HepG2 (cell line): Measurements from ENCODE around the gene TMEM39B. TPM values are rescaled to one million over a fixed set of nuclear protein-coding genes. Genes with fewer than 3 reads are reported as not detected.

ENCODE experiments used
- ATAC-seq: fragments of 200-7000 bp; cut with Tn5 transposase; 3 replicates; pipeline ENCODE4 v1.9.1; 2020; ENCODE audit warnings: mild to moderate bottlenecking, moderate library complexity
- BruUV-seq: library from RNA; stranded (reverse); fragments of 400-500 nt; replicated peaks from 2 replicates; lab custom pipeline; 2021; lab: Mats Ljungman, UMichigan
- CTCF ChIA-PET: fragments of 300-600 bp; formaldehyde crosslinking; extraction: SDS; loops from one replicate; lab custom pipeline; 2021; ENCODE audit warnings: low total read pairs, inconsistent platforms, low intra/inter-chr PET ratio; lab: Yijun Ruan, JAX
- POLR2A ChIA-PET: fragments of 350-600 bp; sonication (Branson Sonifier 250); formaldehyde crosslinking; loops from one replicate; lab custom pipeline; 2020; ENCODE audit warnings: antibody characterized with exemption, inconsistent platforms; lab: Yijun Ruan, JAX
- DNase-seq: peaks from one replicate; pipeline ENCODE4 v3.0.0-alpha.2; 2015; ENCODE audit warnings: low spot score
- FAIRE-seq: peaks from 3 replicates; lab custom pipeline; 2011; peaks lifted over from hg19 to GRCh38; lab: Jason Lieb, UNC
- H2AFZ ChIP-seq: one replicate; pipeline ENCODE4 v1.6.1; 2011; ENCODE audit warnings: low read length, inconsistent platforms
- H3K27ac ChIP-seq: fragments of 300-600 bp; 3 replicates; pipeline ENCODE4 v1.8.0; 2011; ENCODE audit warnings: mixed run types, mild to moderate bottlenecking, mixed read lengths, low read length, inconsistent platforms; ENCODE audit not compliant: insufficient read depth; ENCODE audit errors: extremely low read length
- H3K27me3 ChIP-seq, 2 experiments: fragments of 200-600 bp in 1 of 2; 2 replicates in 1 of 2; 3 replicates in 1 of 2; pipeline versions ENCODE4 v1.6.0 to v1.8.0; 2011; ENCODE audit warnings: low read length in 2 of 2, mild to moderate bottlenecking in 2 of 2, moderate library complexity in 2 of 2, inconsistent platforms in 1 of 2; ENCODE audit not compliant: insufficient read depth in 2 of 2, control insufficient read depth in 1 of 2
- H3K36me3 ChIP-seq, 2 experiments: fragments of 200-600 bp in 1 of 2; replicated peaks in 1 of 2; 2 replicates in 1 of 2; 3 replicates in 1 of 2; pipeline versions ENCODE4 v1.5.1 to v1.8.0; 2011; ENCODE audit warnings: low read length in 2 of 2, inconsistent platforms in 1 of 2; ENCODE audit not compliant: insufficient read depth in 2 of 2, control insufficient read depth in 1 of 2
- H3K4me1 ChIP-seq: 2 replicates; pipeline ENCODE4 v1.5.1; 2012; ENCODE audit warnings: low read length, inconsistent platforms; ENCODE audit not compliant: insufficient read depth
- H3K4me2 ChIP-seq: 2 replicates; pipeline ENCODE4 v1.6.0; 2011; ENCODE audit warnings: low read depth, low read length, inconsistent platforms
- H3K4me3 ChIP-seq, 3 experiments: fragments of 200-600 bp in 1 of 3; sonication (generic), shearing (Covaris generic) in 1 of 3; replicated peaks in 1 of 3; 2 replicates each; pipeline ENCODE4 v1.5.1; 2011 to 2016; ENCODE audit warnings: low read length in 3 of 3, inconsistent platforms in 2 of 3, low read depth in 2 of 3, mild to moderate bottlenecking in 2 of 3, control low read depth in 1 of 3, mixed read lengths in 1 of 3; ENCODE audit not compliant: insufficient read depth in 1 of 3
- H3K79me2 ChIP-seq: one replicate; pipeline ENCODE4 v1.6.1; 2011; ENCODE audit warnings: low read length, inconsistent platforms; ENCODE audit not compliant: insufficient read depth
- H3K9ac ChIP-seq: 2 replicates; pipeline ENCODE4 v1.6.0; 2011; ENCODE audit warnings: mild to moderate bottlenecking, low read depth, low read length, inconsistent platforms; ENCODE audit not compliant: insufficient read depth
- H3K9me3 ChIP-seq: 2 replicates; pipeline ENCODE4 v1.5.1; 2012; ENCODE audit warnings: mild to moderate bottlenecking, low read length
- H4K20me1 ChIP-seq: 2 replicates; pipeline ENCODE4 v1.6.0; 2011; ENCODE audit warnings: inconsistent platforms, mild to moderate bottlenecking, low read length, moderate library complexity; ENCODE audit not compliant: insufficient read depth
- GABPB1 ChIP-seq: IDR thresholded peaks from 2 replicates; pipeline ENCODE4 v1.6.1; 2016; ENCODE audit warnings: mild to moderate bottlenecking, missing genetic modification reagents, moderate library complexity, missing compliant biosample characterization
- HOXD1 ChIP-seq: sonication (generic); formaldehyde crosslinking; IDR thresholded peaks from 2 replicates; pipeline ENCODE4 v1.5.0; 2020; ENCODE audit warnings: missing genetic modification reagents
- KLF15 ChIP-seq: sonication (generic); formaldehyde crosslinking; IDR thresholded peaks from 2 replicates; pipeline ENCODE4 v1.8.1; 2023; ENCODE audit warnings: borderline replicate concordance, mild to moderate bottlenecking, inconsistent platforms, missing genetic modification reagents, mixed read lengths
- NAIF1 ChIP-seq: sonication (generic); formaldehyde crosslinking; IDR thresholded peaks from 2 replicates; pipeline ENCODE4 v1.5.0; 2020; ENCODE audit warnings: mild to moderate bottlenecking, missing genetic modification reagents, borderline replicate concordance
- NFIC ChIP-seq: IDR thresholded peaks from 2 replicates; pipeline ENCODE4 v1.6.1; 2012; ENCODE audit warnings: mild to moderate bottlenecking, low read length, inconsistent platforms
- PAF1 ChIP-seq: IDR thresholded peaks from 2 replicates; pipeline ENCODE4 v1.6.1; 2016; ENCODE audit warnings: missing genetic modification reagents, missing compliant biosample characterization
- ZNF512 ChIP-seq: sonication (generic); formaldehyde crosslinking; IDR thresholded peaks from 2 replicates; pipeline ENCODE4 v1.4.0; 2020; ENCODE audit warnings: mild to moderate bottlenecking, missing genetic modification reagents
- ZNF563 ChIP-seq: sonication (generic); formaldehyde crosslinking; IDR thresholded peaks from 2 replicates; pipeline ENCODE4 v1.8.0; 2022; ENCODE audit warnings: mild to moderate bottlenecking, moderate library complexity, missing genetic modification reagents
- ZNF747 ChIP-seq: sonication (generic); formaldehyde crosslinking; IDR thresholded peaks from 2 replicates; pipeline ENCODE4 v1.8.1; 2023; ENCODE audit warnings: missing genetic modification reagents, mild to moderate bottlenecking, borderline replicate concordance
- WGBS: methylation state at CpG from one replicate; pipeline ENCODE4 v1.1.6; 2017; ENCODE audit warnings: low lambda C conversion rate; 5-methylcytosine and 5-hydroxymethylcytosine counted together
- in situ Hi-C: cut with HindIII; loops from 2 replicates; pipeline ENCODE4 v1.10.0; 2017; ENCODE audit warnings: low pct_unique_long_range_greater_than_20kb; ENCODE audit not compliant: extremely low pct_ligation_motif_present
- intact Hi-C: fragments of 100-400 bp; cut with micrococcal nuclease; formaldehyde crosslinking; loops from one replicate; pipeline ENCODE4 v1.10.0; 2022; ENCODE audit not compliant: unreplicated experiment
- polyA plus RNA-seq, 8 experiments: library from polyadenylated mRNA; depleted of rRNA in 3 of 8; stranded (reverse) in 7 of 8; unstranded in 1 of 8; fragments of >200 nt; fragmentation: Illumina TruSeq in 4 of 8; extraction: Trizol in 4 of 8; gene quantifications; 2 replicates each; pipeline versions ENCODE4 v1.2.1 to v1.2.3, GENCODE V29; 2011 to 2016; ENCODE audit warnings: low read depth in 4 of 8, missing spikeins in 1 of 8, mixed read lengths in 1 of 8; ENCODE audit not compliant: insufficient read depth in 1 of 8
- total RNA-seq, 5 experiments: library from RNA; depleted of rRNA; stranded (reverse); fragments of >200 nt; fragmentation: Illumina TruSeq; extraction: Trizol; gene quantifications; 2 replicates each; pipeline ENCODE4 v1.2.3, GENCODE V29; 2016; ENCODE audit warnings: low read depth in 1 of 5
- TF ChIP-seq, protein P1 (sequence below): sonication (generic); formaldehyde crosslinking; IDR thresholded peaks from 2 replicates; pipeline ENCODE4 v1.5.0; 2020; ENCODE audit warnings: missing genetic modification reagents
- TF ChIP-seq, protein P2 (sequence below): sonication (generic); formaldehyde crosslinking; IDR thresholded peaks from 2 replicates; pipeline ENCODE4 v1.4.0; 2020; ENCODE audit warnings: mild to moderate bottlenecking, low read depth, missing genetic modification reagents

TMEM39B gene
- total and polyA plus RNA-seq, 2 of the 13 experiments (the other 11 are each of a cell fraction or from before 2014, with no cell fraction given), result 4.9 to 10.4 TPM

DNA sequence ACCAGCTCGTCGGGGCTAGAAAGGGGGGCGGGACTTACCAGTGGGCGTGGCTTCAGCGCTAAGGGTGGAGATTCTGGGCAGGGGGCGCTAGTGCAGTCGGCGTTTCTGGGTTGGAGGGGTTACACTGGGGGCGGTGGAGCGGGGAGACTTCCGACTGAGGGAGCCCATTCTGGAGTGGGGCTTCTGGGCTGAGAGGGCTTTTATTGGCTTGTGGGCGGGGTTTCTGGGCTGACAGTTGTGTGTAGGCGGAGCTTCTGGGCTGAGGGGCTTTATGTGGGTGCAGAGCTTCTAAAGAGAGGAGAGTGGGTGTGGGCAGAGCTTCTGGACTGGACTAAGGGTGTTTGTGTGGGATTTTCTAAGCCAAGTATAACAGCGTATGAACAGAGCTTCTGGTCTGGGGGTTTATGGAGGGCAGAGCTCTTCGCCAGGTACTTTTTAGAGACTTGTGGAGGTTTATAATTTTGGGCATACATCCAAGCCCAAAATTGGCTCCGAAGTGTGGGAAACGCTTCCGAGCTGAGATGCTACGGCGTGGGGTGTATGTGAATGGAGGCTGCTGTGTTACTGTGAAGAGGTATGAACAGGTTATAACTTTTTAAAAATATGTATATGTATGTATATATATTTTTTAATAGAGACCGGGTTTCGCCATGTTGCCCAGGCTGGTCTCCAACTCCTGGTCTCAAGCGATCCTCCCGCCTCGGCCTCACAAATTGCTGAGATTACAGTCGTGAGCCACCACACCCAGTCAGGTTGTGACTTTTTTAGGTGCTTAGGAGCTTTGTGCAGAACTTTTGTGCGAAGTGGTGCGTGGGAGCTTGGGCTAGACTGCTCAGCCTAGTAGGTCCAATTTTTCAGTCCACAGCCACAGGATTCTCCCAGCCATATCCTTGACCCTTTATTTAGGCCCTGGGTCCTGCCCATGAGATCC lies 825 bp downstream of the TMEM39B start (continued):
- no peak for TF ChIP-seq PAF1 (CRISPR knock-in tag)

- ChIA-PET CTCF (no interaction called here), POLR2A (no interaction called here)
- Histone ChIP-seq H3K4me2 (no peak overlapping the region), H3K36me3 (peaks cover 11 to 21% of the 10 kb centered on the region in 2 experiments; a peak in 4 of 5 replicates), H4K20me1 (no peaks in the 10 kb centered on the region), H3K4me3 (no peak overlapping the region), H3K27me3 (no peaks in the 10 kb centered on the region; a peak in 1 of 5 replicates), H3K9ac (no peak overlapping the region), H3K4me1 (peaks cover 31% of the 10 kb centered on the region), H3K79me2 (peaks cover 4% of the 10 kb centered on the region), H3K9me3 (no peaks in the 10 kb centered on the region), H3K27ac (no peak overlapping the region), H2AFZ (no peak overlapping the region)
- FAIRE-seq, result no peak
- DNase-seq, result no peak
- in situ Hi-C loops (no loop called here), intact Hi-C loops (loop anchor here (5.0 kb wide), 1 partner anchor 32 kb away; the partner anchor contains the start of gene KPNA6)
- BruUV-seq, result no TSS peak
- WGBS, result 96% methylated on average over 8 of the region's 9 CpGs
- ATAC-seq, result no peak
- TF ChIP-seq HOXD1 (CRISPR knock-in tag) (no peak), ZNF512 (CRISPR knock-in tag) (no peak), ZNF563 (CRISPR knock-in tag) (no peak), ZNF747 (CRISPR knock-in tag) (no peak), NFIC (no peak), NAIF1 (no peak), GABPB1 (CRISPR knock-in tag) (no peak), KLF15 (CRISPR knock-in tag) (no peak)
- TF ChIP-seq, protein P1, sequence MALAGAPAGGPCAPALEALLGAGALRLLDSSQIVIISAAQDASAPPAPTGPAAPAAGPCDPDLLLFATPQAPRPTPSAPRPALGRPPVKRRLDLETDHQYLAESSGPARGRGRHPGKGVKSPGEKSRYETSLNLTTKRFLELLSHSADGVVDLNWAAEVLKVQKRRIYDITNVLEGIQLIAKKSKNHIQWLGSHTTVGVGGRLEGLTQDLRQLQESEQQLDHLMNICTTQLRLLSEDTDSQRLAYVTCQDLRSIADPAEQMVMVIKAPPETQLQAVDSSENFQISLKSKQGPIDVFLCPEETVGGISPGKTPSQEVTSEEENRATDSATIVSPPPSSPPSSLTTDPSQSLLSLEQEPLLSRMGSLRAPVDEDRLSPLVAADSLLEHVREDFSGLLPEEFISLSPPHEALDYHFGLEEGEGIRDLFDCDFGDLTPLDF (CRISPR knock-in tag), result no peak
- TF ChIP-seq, protein P2, sequence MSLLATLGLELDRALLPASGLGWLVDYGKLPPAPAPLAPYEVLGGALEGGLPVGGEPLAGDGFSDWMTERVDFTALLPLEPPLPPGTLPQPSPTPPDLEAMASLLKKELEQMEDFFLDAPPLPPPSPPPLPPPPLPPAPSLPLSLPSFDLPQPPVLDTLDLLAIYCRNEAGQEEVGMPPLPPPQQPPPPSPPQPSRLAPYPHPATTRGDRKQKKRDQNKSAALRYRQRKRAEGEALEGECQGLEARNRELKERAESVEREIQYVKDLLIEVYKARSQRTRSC (CRISPR knock-in tag), result no peak
These were observed 2.1 kb downstream of the TMEM39B start for GRCh38 chr1:32074841-32075240.
